OCI-M1 (cell line): ENCODE results near the gene CLCNKB.
"Not testable (repeated sequence)": the region's sequence is repeated elsewhere in the genome, so short reads cannot be mapped to it uniquely, and the experiment has no call there.

Source experiments
- DNase-seq: peaks from one replicate; lab custom pipeline; 2025; lab: John Stamatoyannopoulos, UW

CLCNKB gene

DNA sequence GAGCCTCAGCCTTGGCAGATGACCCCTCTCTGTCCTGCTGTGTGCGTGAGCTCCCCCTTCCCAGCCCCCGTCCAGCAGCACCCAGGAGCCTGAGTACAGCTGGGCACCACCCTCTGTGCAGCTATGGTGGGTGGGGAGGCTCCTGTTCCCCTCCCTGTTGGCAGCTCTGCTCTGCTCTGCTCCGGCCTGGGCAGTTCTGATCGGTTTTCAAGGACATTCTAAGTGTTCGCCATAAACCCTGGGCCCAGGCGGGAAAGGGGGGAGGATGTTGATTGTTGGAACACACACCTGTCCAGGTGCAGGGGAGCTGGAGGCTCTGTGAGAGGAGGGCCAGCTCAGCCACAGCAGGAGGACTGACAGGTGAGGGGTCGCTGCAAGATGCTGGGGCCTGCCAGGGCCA, at the start of gene CLCNKB:
TSS of gene CLCNKB (plus strand) at position 262 of the 400 bp plus-strand sequence. CDS start 711 bp downstream, outside the sequence.
- DNase-seq = no peak

DNA sequence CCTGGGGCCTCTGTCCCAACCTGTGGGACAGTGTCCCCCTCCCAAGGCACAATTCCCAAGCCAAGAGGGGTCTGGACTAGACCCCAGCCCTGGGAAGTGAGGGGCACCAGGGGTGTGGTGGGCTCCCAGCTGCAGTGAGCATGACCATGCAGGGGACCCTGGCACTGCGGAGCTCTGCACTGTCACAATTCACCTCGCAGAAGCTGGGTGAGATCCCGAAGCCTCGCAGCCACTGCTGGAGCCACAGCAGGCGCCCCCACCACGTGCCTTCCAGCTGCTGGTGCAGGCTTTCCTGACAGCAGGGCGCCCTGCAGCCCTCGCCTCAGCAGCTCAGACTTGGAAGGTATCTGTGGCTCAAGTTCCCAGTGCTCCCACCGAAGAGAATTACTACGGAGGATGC, 49.5 kb upstream of the CLCNKB start:
- DNase-seq = no peak

DNA sequence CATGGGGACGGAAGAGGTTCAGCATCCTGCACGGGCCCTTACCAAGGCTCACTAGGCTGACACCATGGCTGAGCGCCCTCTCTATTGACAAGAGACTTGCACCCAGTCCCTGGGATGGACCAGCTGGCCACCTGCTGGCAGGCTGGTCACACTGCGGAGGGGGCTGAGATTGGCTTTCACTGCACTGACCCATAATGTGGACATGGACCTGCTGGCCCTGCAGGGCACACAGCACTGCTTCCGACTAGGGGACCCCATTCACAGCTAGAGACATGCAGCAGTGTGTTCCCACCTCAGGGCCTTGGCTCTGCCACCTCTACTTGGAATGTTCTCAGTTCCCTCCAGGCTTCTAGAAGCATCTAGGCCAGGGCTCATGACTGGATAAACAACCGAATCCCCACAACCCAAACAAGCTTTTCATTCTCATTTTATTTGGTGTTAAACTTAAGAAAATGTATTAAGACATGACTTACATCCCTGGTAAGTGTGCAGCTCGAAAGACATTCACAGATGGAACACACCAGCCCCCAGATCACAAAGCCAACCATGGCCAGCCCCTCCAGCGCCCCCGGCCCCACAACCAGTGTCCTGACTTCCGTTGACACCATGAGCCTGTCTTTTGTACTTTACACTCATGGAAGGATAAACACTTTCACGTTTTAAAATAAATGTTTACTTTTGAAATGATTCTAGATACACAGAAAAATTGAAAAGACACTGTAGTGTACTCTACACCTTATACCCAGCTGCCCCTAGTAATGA, 48.8 kb upstream of the CLCNKB start:
- peak; percentile 72 for DNase-seq

DNA sequence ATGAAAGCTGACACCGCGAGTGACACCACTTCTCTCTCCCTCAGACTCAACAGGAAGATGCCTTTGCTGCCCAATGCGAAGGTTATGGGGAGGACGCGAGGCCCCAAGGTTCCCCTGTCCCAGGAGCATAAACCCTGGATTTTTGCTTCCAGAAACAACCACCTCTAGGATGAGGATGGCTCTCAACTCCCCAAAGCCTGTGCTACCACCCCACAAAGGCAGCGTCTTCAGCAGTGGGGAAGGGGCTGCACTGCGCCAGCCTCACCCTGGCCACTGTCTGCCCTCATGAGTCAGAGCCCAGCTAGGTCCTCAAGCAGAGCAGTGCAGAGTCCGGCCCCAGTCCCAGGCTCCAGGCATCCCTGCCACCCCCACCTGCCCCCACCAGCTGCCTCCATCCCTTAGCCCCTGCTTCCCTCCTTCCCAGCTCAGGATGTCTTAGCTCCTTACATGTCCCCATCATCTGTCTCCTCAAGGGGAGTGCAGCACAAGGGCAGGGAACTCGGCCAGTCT, 46.5 kb upstream of the CLCNKB start:
- DNase-seq = no peak

DNA sequence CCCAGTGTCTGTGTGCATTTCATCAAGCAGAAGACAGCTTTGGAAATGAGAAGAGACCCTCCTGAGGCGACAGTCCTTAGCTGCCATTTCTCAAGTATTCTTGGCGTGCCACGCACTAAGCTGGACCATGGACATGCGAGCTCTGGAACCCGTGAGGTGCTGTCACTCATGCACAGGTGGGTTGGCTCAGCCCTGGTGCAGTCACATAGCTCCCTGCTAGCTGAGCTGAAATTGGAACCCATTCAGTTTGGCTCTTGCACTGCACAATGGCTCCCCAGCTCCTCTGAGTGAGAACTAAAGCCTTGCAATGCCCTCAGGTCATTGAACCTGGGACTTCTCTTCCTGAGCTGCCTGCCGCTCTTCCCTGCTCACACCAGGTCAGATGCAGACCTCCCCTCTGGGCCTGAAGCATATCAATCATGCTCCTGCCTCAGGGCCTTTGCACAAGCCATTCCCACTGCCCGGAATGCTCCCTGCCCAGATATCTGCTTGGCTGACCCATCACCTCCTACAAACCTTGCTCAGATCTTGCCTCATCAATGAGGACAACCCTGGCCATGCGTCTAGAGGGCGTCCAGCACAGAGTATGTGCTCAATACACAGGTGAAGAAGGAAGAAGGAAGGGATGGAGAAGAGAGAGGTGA, 45.8 kb upstream of the CLCNKB start:
- DNase-seq = no peak

DNA sequence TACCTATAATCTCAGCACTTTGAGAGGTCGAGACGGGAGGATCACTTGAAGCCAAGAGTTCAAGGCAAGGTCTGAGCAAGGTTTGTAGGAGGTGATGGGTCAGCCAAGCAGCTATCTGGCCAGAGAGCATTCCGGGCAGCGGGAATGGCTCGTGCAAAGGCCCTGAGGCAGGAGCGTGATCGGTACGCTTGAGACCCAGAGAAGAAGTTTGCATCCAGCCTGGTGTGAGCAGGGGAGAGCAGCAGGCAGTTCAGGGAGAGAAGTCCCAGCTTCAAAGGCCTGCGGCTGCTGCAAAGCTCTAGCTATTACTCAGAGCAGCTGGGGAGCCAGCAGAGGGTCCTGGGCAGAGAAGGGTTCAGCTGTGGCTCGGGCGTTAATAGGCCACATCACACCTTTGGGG, 44.7 kb upstream of the CLCNKB start:
- no peak for DNase-seq

DNA sequence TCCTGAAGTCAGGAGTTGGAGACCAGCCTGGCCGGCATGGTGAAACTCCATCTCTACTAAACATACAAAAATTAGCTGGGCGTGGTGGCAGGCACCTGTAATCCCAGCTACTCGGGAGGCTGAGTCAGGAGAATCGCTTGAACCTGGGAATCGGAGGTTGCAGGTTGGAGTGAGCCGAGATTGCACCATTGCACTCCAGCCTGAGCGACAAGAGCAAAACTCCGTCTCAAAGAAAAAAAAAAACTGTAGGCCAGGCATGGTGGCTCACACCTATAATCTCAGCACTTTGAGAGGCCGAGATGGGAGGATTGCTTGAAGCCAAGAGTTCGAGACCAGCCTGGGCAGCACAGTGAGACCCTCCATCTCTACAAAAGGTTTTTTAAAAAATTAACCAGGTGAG, 42.3 kb upstream of the CLCNKB start:
- DNase-seq = not testable (repeated sequence)

DNA sequence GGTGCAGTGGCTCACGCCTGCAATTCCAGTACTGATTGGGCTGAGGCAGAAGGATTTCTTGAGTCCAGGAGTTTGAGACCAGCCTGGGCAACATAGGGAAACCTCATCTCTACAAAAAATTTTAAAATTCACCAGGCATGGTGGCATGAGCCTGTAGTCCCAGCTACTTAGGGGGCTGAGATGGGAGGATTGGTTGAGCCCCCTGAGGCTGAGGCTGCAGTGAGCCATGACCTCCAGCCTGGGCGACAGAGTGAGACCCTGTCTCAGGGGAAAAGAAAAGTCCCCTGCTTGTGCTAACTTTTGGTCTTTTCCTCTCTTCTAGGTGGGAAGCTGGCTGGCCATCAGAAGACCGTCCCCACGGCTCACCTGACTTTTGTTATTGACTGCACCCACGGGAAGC, 38.0 kb upstream of the CLCNKB start:
- DNase-seq = no peak

DNA sequence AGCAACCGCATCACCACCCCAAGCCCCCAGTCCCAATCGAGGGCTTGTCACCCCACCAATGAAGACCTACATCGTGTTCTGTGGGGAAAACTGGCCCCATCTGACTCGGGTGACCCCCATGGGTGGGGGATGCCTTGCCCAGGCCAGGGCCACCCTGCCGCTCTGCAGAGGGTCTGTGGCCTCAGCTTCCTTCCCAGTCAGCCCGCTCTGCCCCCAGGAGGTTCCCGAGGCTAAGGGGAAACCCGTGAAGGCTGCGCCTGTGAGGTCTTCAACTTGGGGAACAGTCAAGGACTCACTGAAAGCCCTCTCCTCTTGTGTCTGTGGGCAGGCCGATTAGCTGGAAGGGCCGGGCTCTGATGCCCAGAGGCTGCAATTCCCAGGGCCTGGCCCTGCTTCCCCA, 37.6 kb upstream of the CLCNKB start:
- no peak for DNase-seq

DNA sequence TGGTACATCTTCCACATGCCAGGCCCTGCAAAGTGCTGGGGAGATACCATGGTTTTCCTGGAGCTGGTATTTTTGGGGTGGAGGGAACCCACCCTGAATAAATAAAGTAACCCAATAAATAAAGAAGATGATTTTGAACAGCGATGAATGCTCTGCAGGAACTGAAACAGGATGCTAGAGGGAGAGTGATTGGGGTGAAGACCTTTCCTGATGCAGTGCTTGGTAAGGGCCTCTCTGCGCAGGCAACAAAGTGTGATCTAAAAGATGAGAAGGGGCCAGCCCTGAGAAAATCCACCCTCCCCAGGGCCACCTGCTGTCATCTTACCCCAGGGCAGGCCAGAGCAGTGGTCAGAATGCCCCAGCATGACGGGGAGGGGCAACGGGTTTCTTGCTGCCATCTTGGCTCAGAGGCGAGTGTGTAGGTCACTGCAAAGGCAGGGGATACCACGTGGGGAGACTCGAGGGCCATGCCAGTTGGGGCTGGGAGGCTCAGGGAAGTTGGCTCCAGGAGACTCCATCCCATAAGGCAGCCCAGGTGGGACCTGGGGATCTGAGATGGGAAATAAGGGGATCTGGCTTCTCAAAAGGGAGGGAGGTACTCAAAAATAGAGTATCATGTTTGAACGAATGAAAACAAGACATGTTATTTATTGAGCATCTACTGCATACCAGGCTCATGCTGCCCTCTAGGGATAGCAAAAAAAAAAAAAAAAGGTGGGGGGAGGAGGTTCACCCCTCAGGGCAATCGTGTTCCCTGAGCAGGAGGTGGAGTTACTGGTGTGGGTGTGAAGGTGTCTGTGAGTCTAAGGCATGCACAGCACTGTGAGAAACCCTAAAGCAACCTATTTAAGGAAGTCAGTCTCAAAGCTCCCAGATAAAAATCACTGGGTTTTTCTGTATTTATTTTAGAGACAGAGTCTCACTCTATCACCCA, 36.8 kb upstream of the CLCNKB start:
- DNase-seq = peak; percentile 51

DNA sequence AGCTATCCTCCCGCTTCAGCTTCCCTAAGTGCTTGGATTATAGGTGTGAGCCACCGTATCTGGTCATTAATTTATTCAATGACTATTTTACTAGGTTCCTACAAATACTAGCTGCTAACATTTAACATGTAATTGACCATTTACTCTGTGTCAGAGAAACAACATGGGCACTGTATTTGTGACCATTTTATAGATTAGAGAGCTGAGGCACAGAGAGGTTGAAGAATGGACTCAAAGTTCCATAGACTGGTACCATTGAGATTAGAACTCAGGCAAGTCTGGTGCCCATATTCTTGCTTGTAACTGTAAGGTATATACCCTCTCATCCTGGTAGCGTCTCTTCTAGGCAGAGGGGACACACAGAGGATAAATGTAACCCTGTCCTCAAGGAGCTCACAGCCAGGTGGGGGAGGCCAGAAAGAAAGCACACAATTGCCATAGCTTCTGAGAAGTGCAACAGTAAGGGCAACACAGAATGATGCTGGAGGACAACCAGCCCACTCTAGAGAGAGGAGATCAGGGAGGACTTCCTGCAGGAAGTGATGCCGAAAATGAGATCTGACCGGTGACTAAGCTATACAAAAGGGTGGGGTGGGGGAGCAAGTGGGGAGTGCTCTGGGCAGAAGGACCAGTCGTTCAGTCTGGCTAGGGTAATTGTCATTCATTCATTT, 35.8 kb upstream of the CLCNKB start:
- DNase-seq = no peak

DNA sequence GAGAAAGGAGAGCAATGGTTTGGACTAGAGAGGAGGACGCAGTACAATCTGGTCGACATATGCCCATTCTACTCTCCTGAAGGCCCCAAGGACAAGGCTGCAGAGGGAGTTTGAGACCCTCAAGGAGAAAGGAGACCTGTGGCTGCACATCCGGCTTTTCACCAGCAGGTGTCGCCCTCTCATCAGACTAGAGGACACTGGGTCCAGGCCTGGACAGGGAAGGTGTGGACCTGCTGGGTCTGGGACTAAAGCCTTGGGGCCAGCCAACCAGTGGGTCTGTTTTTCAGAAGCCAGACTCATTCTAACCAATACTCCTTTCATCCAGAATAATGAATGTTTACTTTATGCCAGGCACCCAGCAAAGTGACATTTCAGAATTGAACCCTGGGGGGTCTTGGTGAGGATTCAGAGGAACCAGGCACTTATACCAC, 34.5 kb upstream of the CLCNKB start:
- peak; percentile 83 for DNase-seq

DNA sequence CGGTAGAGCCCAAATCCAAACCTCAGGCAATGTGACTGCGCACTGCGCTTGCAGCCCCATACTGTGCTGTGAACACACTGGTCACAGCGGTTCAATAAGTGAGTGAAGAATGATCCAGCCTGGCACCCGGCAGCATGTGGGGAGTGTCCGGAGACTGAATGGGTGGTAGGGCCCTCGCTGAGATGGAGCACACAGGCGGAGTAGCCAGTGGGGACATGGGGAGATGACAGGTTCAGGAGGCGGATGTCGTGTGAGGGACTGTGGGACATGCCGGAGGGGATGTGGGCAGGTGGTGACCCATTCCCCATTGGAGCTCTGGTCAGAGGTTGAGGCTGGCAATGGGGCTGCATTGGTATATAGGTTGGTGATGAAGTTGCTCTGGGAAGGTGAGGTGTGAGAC, 33.9 kb upstream of the CLCNKB start:
- no peak for DNase-seq

DNA sequence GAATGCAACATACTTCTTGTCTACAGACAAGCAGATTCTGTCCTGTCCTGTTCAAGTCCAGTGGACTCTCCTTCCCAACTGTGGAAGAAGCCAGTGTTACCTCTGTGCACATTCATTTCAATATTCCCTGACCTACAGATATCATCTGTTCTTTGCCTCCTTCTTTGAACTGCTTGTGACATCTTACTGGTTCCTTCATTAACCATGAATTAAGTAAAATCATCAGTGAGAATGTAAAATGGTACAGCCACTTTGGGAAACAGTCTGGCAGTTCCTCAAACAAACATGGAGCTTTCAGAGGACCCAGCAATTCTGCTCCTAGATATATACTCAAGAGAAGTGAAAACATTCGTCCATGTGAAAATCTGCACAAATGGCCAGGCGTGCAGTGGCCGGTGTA, 32.7 kb upstream of the CLCNKB start:
- no peak for DNase-seq

DNA sequence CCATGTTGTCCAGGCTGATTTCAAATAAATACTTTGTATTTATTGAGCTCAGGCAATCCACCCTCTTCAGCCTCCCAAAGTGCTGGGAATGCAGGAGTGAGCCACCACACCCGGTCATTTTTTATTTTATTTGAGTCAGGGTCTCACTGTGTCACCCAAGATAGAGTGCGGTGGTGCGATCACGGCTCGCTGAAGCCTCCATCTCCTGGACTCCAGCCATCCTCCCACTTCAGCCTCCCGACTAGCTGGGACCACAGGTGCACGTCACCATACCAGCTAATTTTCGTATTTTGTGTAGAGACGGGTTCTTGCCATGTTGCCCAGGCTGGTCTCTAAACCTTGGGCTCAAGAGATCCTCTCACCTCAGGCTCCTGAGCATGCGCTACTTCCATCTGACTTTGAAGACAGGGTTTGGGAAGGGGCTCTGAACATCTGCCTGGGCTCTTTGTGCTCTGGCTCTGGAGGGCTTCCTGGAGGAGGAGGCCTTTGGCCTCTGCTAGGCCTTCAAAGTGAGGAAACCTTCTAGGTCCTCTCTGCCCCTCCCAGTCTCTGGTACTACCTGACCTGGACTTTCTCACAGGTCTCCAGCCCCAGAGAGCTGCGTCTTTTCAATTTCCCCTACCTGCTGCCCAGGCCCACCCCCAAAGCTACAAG, 31.5 kb upstream of the CLCNKB start:
- no peak for DNase-seq

DNA sequence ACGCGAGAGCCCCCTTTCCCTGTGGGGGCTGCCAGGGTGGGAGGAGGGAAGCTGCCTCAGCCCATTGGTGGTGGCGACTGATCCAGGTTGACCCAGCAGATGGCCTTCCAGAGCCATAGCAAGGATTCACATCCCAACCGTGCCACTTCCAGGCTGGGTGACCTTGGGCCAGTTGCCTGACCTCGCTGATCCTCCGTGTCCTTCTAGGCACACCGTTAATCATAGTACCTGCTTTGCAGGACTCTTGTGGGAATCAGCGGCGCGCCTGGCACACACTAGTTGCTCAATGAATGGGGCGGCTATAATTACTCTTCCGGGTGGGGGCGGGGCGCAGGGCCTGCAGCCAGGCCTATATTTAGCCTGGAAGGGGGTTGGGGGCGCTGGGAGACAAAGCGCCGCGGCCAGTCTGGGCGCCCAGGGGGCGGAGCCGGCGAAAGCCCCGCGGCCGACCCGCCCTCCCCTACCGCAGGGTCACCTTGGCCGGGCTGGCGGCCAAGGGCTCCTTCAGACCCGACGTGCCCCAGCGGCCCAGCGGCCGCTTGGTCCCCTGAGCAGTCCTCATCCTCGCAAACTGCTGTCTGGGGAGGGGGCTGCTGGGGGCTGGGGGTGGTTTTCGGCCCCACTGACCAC, 30.9 kb upstream of the CLCNKB start:
- DNase-seq = peak; percentile 82

DNA sequence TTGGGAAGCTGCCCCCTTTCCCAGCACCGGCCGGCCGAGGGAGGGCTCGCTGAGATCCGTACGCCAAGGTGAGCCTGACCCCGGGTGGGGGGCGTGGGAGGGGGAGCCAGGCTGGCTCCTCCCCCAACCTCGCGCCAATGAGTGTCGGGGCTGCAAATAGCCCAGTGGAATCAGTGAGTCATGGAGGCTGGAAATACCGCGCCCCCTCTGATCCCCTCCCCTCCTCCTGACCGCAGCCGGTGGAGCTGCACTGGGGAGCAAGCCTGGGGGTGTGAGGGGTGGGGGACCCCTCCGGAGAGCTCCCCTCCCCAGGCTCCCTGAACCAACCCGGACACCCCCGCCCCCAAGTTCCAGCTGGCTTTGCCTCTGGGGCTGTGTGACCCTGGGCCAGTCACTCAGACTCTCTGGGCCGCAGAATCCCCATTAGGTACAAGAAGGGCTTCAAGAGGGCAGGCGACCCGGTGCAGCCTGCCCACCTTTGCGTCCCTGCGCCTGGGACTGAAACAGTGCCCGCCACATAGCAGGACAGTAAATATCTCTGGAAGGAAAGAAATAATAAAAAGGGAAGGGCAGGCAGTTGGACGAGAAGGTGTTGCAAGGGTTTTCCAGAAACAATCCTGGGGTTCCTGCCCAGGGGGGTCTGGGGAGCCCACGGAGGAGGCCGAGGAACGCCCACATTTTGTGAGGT, 30.2 kb upstream of the CLCNKB start:
- peak; percentile 77 for DNase-seq

DNA sequence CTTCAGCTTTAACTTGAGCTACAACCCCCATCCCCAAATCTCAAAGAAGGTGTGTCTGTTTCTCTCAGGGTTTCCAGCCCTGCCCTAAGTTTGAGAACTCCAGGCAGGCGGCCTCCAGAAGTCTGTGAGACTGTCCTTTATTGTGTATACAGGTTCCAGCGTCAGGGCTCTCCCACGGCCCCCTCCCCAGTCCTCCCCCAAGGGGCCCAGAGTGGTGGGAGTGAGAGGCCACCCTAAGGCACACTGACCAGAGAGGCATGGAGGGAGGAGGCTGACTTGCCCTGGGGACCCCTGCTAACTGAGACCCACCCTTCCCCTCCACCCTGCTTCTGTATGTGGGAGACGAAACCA, 29.7 kb upstream of the CLCNKB start:
- DNase-seq = no peak

DNA sequence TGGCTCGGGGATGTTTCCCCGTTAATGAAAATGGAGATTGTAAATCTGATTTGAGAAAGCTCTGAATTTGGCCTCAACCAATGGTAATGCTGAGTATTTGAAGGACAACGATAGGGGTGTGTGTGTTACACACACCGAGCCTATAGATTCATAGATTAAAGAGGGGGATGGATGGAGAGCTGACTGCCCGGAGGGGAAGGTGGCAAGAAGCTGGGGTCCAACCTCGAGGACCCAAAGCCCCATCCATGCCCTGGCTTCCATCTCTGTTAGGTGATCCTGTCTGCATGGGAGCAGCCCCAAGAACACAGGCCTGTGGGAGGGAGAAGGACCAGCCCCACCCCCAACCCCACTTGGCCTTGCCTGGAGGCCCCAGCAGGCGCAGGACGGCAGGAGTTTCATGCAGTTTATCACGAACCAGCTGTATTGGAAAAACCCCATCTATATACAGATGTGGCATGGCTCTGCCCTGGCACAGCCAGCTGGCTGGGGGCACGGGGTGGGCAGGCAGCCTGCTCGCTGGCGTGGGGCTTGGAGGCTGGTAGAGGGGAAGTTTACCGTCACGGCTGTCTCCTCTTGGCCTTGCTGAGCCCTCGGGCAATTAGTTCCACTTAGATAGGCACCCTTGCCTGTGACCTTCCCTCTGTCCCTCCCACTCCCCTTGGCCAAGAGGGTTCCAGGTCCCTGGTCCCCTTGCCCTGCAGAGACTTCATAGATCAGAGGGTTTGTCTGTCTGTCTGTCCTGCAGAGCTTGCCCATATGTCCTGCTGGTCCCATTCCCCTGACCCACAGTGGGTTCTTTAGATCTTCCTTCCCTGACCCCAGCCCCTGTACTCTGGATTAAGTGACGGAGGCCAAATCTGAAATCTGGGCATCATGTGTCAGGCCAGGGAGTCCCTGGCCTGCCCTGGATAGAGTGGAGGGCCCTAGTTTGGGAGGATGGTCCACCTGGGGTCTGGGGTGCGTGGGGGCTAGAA, 28.8 kb upstream of the CLCNKB start:
- peak; percentile 65 for DNase-seq
